IPS-20b (cell line): Measurements from ENCODE around the gene ANLN.

Source experiments
- H3K27ac ChIP-seq: one replicate; pipeline ENCODE4 v1.5.1; 2013; ENCODE audit warnings: low read length
- H3K27me3 ChIP-seq: 2 replicates; pipeline ENCODE4 v1.6.1; 2013; ENCODE audit warnings: mild to moderate bottlenecking, low read length, inconsistent platforms; ENCODE audit not compliant: insufficient read depth
- H3K36me3 ChIP-seq: 2 replicates; pipeline ENCODE4 v1.6.1; 2013; ENCODE audit warnings: low read depth, mild to moderate bottlenecking, inconsistent platforms, low read length, moderate library complexity; ENCODE audit not compliant: insufficient read depth
- H3K4me1 ChIP-seq: 2 replicates; pipeline ENCODE4 v1.6.1; 2013; ENCODE audit warnings: mild to moderate bottlenecking, control low read depth, inconsistent platforms, low read length, moderate library complexity; ENCODE audit not compliant: insufficient read depth
- H3K4me3 ChIP-seq: 2 replicates; pipeline ENCODE4 v1.5.1; 2013; ENCODE audit warnings: mild to moderate bottlenecking, low read length, inconsistent platforms
- H3K9ac ChIP-seq: 2 replicates; pipeline ENCODE4 v1.6.1; 2013; ENCODE audit warnings: low read depth, mild to moderate bottlenecking, inconsistent platforms, low read length, moderate library complexity
- H3K9me3 ChIP-seq: 2 replicates; pipeline ENCODE4 v1.6.1; 2013; ENCODE audit warnings: mild to moderate bottlenecking, low read depth, low read length, inconsistent platforms; ENCODE audit not compliant: insufficient read depth

Gene ANLN

GRCh38 chr7:36389371-36390198 is at the start of gene ANLN:
TSS of gene ANLN (plus strand) at chr7:36389862. CDS start at chr7:36390027, 165 bp downstream.
- Histone ChIP-seq H3K4me1 (peaks cover 33% of the 10 kb centered on the region), H3K9me3 (no peaks in the 10 kb centered on the region), H3K27ac (peak within 1 kb of the TSS; percentile 63), H3K4me3 (peak within 1 kb of the TSS; percentile 99), H3K9ac (peak within 1 kb of the TSS; percentile 95), H3K36me3 (no peaks in the 10 kb centered on the region), H3K27me3 (no peaks in the 10 kb centered on the region)

- no peak overlapping the region for H3K4me3 ChIP-seq
- 0 out of 2 replicates have a peak, but pooled peaks cover 3% of the 10 kb centered on the region for H3K4me1 ChIP-seq
- no peaks in the 10 kb centered on the region for H3K27me3 ChIP-seq
- no peak overlapping the region for H3K27ac ChIP-seq
- no peak overlapping the region for H3K9ac ChIP-seq
- H3K9me3 ChIP-seq, result peaks cover 8% of the 10 kb centered on the region; the same call in 1 of the 2 replicates
- H3K36me3 ChIP-seq, result no peaks in the 10 kb centered on the region
Observed at GRCh38 chr7:36343548-36343947, 46.1 kb upstream of the ANLN start.

- Histone ChIP-seq H3K27ac (no peak overlapping the region), H3K36me3 (no peaks in the 10 kb centered on the region), H3K9ac (no peak overlapping the region), H3K4me3 (no peak overlapping the region), H3K27me3 (no peaks in the 10 kb centered on the region), H3K4me1 (0 out of 2 replicates have a peak, but pooled peaks cover 3% of the 10 kb centered on the region), H3K9me3 (peaks cover 8% of the 10 kb centered on the region; the same call in 1 of the 2 replicates)
Observed at GRCh38 chr7:36344622-36345021, 45.0 kb upstream of the ANLN start.

GRCh38 chr7:36346260-36346831 is 43.3 kb upstream of the ANLN start:
- H3K9ac ChIP-seq, result no peak overlapping the region
- no peaks in the 10 kb centered on the region for H3K36me3 ChIP-seq
- H3K4me3 ChIP-seq, result no peak overlapping the region
- no peak overlapping the region for H3K27ac ChIP-seq
- H3K4me1 ChIP-seq, result 0 out of 2 replicates have a peak, but pooled peaks cover 3% of the 10 kb centered on the region
- no peaks in the 10 kb centered on the region for H3K27me3 ChIP-seq
- H3K9me3 ChIP-seq, result peaks cover 8% of the 10 kb centered on the region; the same call in 1 of the 2 replicates

- Histone ChIP-seq H3K27ac (no peak overlapping the region), H3K9ac (no peak overlapping the region), H3K9me3 (peaks cover 8% of the 10 kb centered on the region; the same call in 1 of the 2 replicates), H3K4me1 (0 out of 2 replicates have a peak, but pooled peaks cover 3% of the 10 kb centered on the region), H3K27me3 (no peaks in the 10 kb centered on the region), H3K36me3 (no peaks in the 10 kb centered on the region), H3K4me3 (no peak overlapping the region)
Observed at GRCh38 chr7:36348256-36348655, 41.4 kb upstream of the ANLN start.

GRCh38 chr7:36348771-36349170 is 40.9 kb upstream of the ANLN start:
- 0 out of 2 replicates have a peak, but pooled peaks cover 3% of the 10 kb centered on the region for H3K4me1 ChIP-seq
- H3K9ac ChIP-seq, result no peak overlapping the region

GRCh38 chr7:36349626-36350025 is 40.0 kb upstream of the ANLN start:
- no peak overlapping the region for H3K27ac ChIP-seq
- no peak overlapping the region for H3K9ac ChIP-seq
- no peak overlapping the region for H3K4me3 ChIP-seq
- H3K4me1 ChIP-seq, result 0 out of 2 replicates have a peak, but pooled peaks cover 3% of the 10 kb centered on the region
- H3K27me3 ChIP-seq, result no peaks in the 10 kb centered on the region
- no peaks in the 10 kb centered on the region for H3K36me3 ChIP-seq
- H3K9me3 ChIP-seq, result peaks cover 8% of the 10 kb centered on the region; the same call in 1 of the 2 replicates

More at GRCh38 chr7:36348771-36349170, 40.9 kb upstream of the ANLN start:
- Histone ChIP-seq H3K27me3 (no peaks in the 10 kb centered on the region), H3K27ac (no peak overlapping the region), H3K36me3 (no peaks in the 10 kb centered on the region), H3K4me3 (no peak overlapping the region), H3K9me3 (peaks cover 8% of the 10 kb centered on the region; the same call in 1 of the 2 replicates)

GRCh38 chr7:36355490-36355889 is 34.2 kb upstream of the ANLN start:
- peaks cover 8% of the 10 kb centered on the region; the same call in 1 of the 2 replicates for H3K4me1 ChIP-seq
- H3K27ac ChIP-seq, result no peak overlapping the region
- H3K9ac ChIP-seq, result no peak overlapping the region
- peaks cover 44% of the 10 kb centered on the region for H3K27me3 ChIP-seq
- no peaks in the 10 kb centered on the region for H3K36me3 ChIP-seq
- H3K9me3 ChIP-seq, result no peaks in the 10 kb centered on the region
- H3K4me3 ChIP-seq, result no peak overlapping the region

GRCh38 chr7:36357054-36357453 is 32.6 kb upstream of the ANLN start:
- no peaks in the 10 kb centered on the region for H3K36me3 ChIP-seq
- peaks cover 60% of the 10 kb centered on the region for H3K27me3 ChIP-seq
- no peak overlapping the region for H3K27ac ChIP-seq
- no peaks in the 10 kb centered on the region for H3K9me3 ChIP-seq
- H3K9ac ChIP-seq, result no peak overlapping the region
- H3K4me3 ChIP-seq, result no peak overlapping the region
- H3K4me1 ChIP-seq, result peaks cover 16% of the 10 kb centered on the region; the same call in 1 of the 2 replicates

GRCh38 chr7:36358589-36358988 is 31.1 kb upstream of the ANLN start:
- Histone ChIP-seq H3K27me3 (peaks cover 75% of the 10 kb centered on the region), H3K4me3 (no peak overlapping the region), H3K9ac (no peak overlapping the region), H3K36me3 (no peaks in the 10 kb centered on the region), H3K27ac (no peak overlapping the region), H3K9me3 (no peaks in the 10 kb centered on the region), H3K4me1 (peaks cover 16% of the 10 kb centered on the region; the same call in 1 of the 2 replicates)

- Histone ChIP-seq H3K27ac (no peak overlapping the region), H3K9me3 (no peaks in the 10 kb centered on the region), H3K27me3 (peaks cover 92% of the 10 kb centered on the region), H3K9ac (no peak overlapping the region), H3K4me1 (peaks cover 16% of the 10 kb centered on the region; the same call in 1 of the 2 replicates), H3K36me3 (no peaks in the 10 kb centered on the region), H3K4me3 (peak overlapping the region; percentile 30; the same call in 1 of the 2 replicates)
Observed at GRCh38 chr7:36360244-36360643, 29.4 kb upstream of the ANLN start.
